ENCODE results near the gene MZB1.

DNA sequence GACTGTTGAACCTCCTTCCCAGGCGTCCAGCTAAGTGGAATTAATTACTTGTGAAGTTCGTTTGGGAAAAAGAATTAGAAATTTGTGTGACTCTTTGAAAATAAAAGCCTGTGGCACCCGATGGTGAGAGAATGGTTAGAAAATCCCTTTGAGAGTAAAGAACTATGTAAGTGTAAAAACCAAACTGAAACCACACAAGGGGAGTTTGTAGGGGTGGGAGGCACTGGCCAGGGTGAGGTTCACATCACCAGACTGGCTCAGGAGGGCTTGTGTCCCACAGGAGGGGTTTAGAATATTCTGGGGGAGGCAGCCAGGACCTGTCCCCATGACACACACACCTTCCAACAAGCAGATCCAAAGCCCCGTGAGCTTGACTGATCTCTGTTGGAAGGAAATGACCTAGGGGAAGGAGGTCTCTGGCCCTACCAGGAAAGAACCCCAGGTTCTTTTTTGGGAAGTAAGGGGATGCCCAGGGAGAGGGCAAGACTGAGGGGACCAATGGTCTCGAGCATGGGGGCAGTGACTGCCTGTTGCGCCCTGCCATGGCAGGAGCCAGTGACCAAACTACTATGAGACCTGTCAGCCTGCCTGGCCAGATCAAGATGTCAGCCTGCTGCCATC is 9.9 kb upstream of the MZB1 start:
- TF ChIP-seq, protein P1, sequence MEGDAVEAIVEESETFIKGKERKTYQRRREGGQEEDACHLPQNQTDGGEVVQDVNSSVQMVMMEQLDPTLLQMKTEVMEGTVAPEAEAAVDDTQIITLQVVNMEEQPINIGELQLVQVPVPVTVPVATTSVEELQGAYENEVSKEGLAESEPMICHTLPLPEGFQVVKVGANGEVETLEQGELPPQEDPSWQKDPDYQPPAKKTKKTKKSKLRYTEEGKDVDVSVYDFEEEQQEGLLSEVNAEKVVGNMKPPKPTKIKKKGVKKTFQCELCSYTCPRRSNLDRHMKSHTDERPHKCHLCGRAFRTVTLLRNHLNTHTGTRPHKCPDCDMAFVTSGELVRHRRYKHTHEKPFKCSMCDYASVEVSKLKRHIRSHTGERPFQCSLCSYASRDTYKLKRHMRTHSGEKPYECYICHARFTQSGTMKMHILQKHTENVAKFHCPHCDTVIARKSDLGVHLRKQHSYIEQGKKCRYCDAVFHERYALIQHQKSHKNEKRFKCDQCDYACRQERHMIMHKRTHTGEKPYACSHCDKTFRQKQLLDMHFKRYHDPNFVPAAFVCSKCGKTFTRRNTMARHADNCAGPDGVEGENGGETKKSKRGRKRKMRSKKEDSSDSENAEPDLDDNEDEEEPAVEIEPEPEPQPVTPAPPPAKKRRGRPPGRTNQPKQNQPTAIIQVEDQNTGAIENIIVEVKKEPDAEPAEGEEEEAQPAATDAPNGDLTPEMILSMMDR (conservative IDR thresholded peaks at IDR 0.05 in 1 of 2, IDR thresholded peaks at IDR 0.05 in 1 of 2; ENCODE audit: low read depth in 1 of 2, low read length in 2 of 2) = no peak
- TF ChIP-seq EZH2 (IDR thresholded peaks at IDR 0.05; ENCODE audit: low read length, missing control alignments) = no peak

Data from fibroblast of lung (primary cell).